Measurements from ENCODE around the gene FNIP1. TPM values are rescaled to one million over a fixed set of nuclear protein-coding genes. Genes with fewer than 3 reads are reported as not detected.

Gene FNIP1
- total and polyA plus RNA-seq, 10 donors, result 3.6 to 53.4 (median 38.7) TPM

DNA sequence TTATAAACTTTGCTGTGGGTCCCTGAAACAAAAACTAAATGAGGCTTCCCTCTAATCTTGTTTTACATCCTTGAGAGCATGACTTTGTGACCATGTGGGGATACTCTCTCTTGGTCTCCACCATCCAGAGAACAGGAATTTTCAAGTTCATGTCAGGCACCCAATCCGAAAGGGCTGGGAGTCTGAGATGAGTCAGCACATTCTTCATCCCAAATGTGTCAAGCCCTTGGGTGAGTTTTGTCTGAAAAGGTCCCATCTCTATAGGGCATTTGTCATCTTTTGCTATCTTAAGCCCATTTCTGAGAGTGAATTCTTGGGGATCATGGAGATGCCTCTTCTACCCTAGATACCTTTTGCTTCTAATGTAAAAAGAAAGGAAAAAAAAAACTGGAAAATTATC is 134.9 kb downstream of the FNIP1 start:
- intact Hi-C loops (cut with DNase I; ENCODE audit: low total_unique reads), result no loop called here
- H3K36me3 ChIP-seq, result peaks cover 0 to 93% (median 40%) of the 10 kb centered on the region in 6 donors

GRCh38 chr5:131659841-131660240 is 137.0 kb downstream of the FNIP1 start:
- peaks cover 0 to 81% (median 40%) of the 10 kb centered on the region in 6 donors for H3K36me3 ChIP-seq
- TF ChIP-seq CTCF (IDR thresholded peaks at IDR 0.05 in 8 of 11, conservative IDR thresholded peaks at IDR 0.05 in 3 of 11), result no peak
- TF ChIP-seq POLR2AphosphoS5 (IDR thresholded peaks at IDR 0.05), result no peak
- TF ChIP-seq POLR2A (IDR thresholded peaks at IDR 0.05), result no peak
- DNase-seq, result no peak
- H3K4me3 ChIP-seq, result no peak overlapping the region
- H3K9me3 ChIP-seq, result peaks cover 0 to 34% (median 23%) of the 10 kb centered on the region in 8 donors
- H3K27ac ChIP-seq, result no peak overlapping the region
- H3K27me3 ChIP-seq (replicated peaks in 1 of 7), result no peaks in the 10 kb centered on the region
- intact Hi-C loops (cut with DNase I; ENCODE audit: low total_unique reads), result no loop called here
- 95 to 99% (median 98%) methylated on average over 9 of the region's 9 CpGs for WGBS, 5 donors
- no peaks in the 10 kb centered on the region for H3K4me1 ChIP-seq

More for the DNA sequence above, 134.9 kb downstream of the FNIP1 start:
- no peaks in the 10 kb centered on the region for H3K27me3 ChIP-seq (replicated peaks in 1 of 7)
- H3K9me3 ChIP-seq, result peaks cover 0 to 34% (median 23%) of the 10 kb centered on the region in 8 donors
- no peak overlapping the region for H3K4me3 ChIP-seq
- no peak overlapping the region for H3K27ac ChIP-seq
- no peak for DNase-seq
- WGBS, 5 donors, result 88 to 100% (median 96%) methylated on average over 1 of the region's 1 CpG
- no peaks in the 10 kb centered on the region for H3K4me1 ChIP-seq
- TF ChIP-seq POLR2A (IDR thresholded peaks at IDR 0.05) (no peak), CTCF (IDR thresholded peaks at IDR 0.05 in 8 of 11, conservative IDR thresholded peaks at IDR 0.05 in 3 of 11) (no peak), POLR2AphosphoS5 (IDR thresholded peaks at IDR 0.05) (no peak)

- WGBS, 5 donors, result 97 to 98% (median 98%) methylated on average over 13 of the region's 13 CpGs
- H3K4me1 ChIP-seq, result no peaks in the 10 kb centered on the region
- H3K36me3 ChIP-seq, result peaks cover 0 to 83% (median 41%) of the 10 kb centered on the region in 6 donors
- H3K9me3 ChIP-seq, result peaks cover 0 to 34% (median 23%) of the 10 kb centered on the region in 8 donors
- no peak overlapping the region for H3K27ac ChIP-seq
- H3K4me3 ChIP-seq, result no peak overlapping the region
- no peak for DNase-seq
- TF ChIP-seq POLR2AphosphoS5 (IDR thresholded peaks at IDR 0.05) (peak in 1 of 3 donors; percentile 17), POLR2A (IDR thresholded peaks at IDR 0.05) (no peak), CTCF (IDR thresholded peaks at IDR 0.05 in 8 of 11, conservative IDR thresholded peaks at IDR 0.05 in 3 of 11) (no peak)
- intact Hi-C loops (cut with DNase I; ENCODE audit: low total_unique reads), result no loop called here
- H3K27me3 ChIP-seq (replicated peaks in 1 of 7), result no peaks in the 10 kb centered on the region
Observed at GRCh38 chr5:131659290-131659689, 137.5 kb downstream of the FNIP1 start.

- WGBS, 5 donors, result 92 to 98% (median 93%) methylated on average over 2 of the region's 2 CpGs
- intact Hi-C loops (cut with DNase I; ENCODE audit: low total_unique reads), result no loop called here
- Histone ChIP-seq H3K27me3 (replicated peaks in 1 of 7) (no peaks in the 10 kb centered on the region), H3K4me1 (no peaks in the 10 kb centered on the region), H3K4me3 (peak overlapping the region in 1 of 8 donors; percentile 41), H3K36me3 (peaks cover 0 to 83% (median 36%) of the 10 kb centered on the region in 6 donors), H3K27ac (peak overlapping the region in 7 of 8 donors; percentile 49 to 86 (median 69)), H3K9me3 (peaks cover 0 to 8% (median 3%) of the 10 kb centered on the region in 8 donors)
- DNase-seq, result no peak
- TF ChIP-seq POLR2A (IDR thresholded peaks at IDR 0.05) (no peak), POLR2AphosphoS5 (IDR thresholded peaks at IDR 0.05) (no peak), CTCF (IDR thresholded peaks at IDR 0.05 in 8 of 11, conservative IDR thresholded peaks at IDR 0.05 in 3 of 11) (no peak)
Observed at GRCh38 chr5:131654776-131655175, 142.0 kb downstream of the FNIP1 start.

Measured in spleen (tissue), 11 donors.